Thoracic aorta (tissue), 2 donors: Measurements from ENCODE around the gene MPDZ. TPM values are rescaled to one million over a fixed set of nuclear protein-coding genes. Genes with fewer than 3 reads are reported as not detected.

Experiments used
- ATAC-seq: fragments of 150-250 bp; one replicate; pipeline ENCODE4 v1.8.0; 2017; ENCODE audit warnings: low read depth; ENCODE audit not compliant: insufficient number of reproducible peaks, low FRiP score
- DNase-seq: peaks from one replicate; pipeline ENCODE4 v3.0.0-alpha.2; 2020; ENCODE audit warnings: low spot score
- H3K27ac ChIP-seq, 2 donors: fragments of 200-600 bp; sonication (generic); 1 replicate in 1 of 2; 2 replicates in 1 of 2; pipeline ENCODE4 v1.5.1; 2016; ENCODE audit warnings: mild to moderate bottlenecking in 2 of 2, moderate library complexity in 2 of 2
- H3K27me3 ChIP-seq: fragments of 200-600 bp; sonication (generic); replicated peaks from 2 replicates; pipeline ENCODE4 v1.6.0; 2016; ENCODE audit warnings: mild to moderate bottlenecking; ENCODE audit not compliant: insufficient read depth
- H3K36me3 ChIP-seq: fragments of 200-600 bp; sonication (generic); one replicate; pipeline ENCODE4 v1.5.1; 2016
- H3K4me1 ChIP-seq, 2 donors: fragments of 200-600 bp; sonication (generic); 1 replicate in 1 of 2; 2 replicates in 1 of 2; pipeline versions ENCODE4 v1.5.1 to v1.6.0; 2016; ENCODE audit warnings: low read depth in 2 of 2, mild to moderate bottlenecking in 1 of 2; ENCODE audit not compliant: control insufficient read depth in 1 of 2
- H3K4me3 ChIP-seq: fragments of 200-600 bp; sonication (generic); 2 replicates; pipeline ENCODE4 v1.5.1; 2016; ENCODE audit warnings: mild to moderate bottlenecking
- H3K9me3 ChIP-seq: fragments of 200-600 bp; sonication (generic); 2 replicates; pipeline ENCODE4 v1.5.1; 2016
- CTCF ChIP-seq: fragments of 200-600 bp; sonication (generic); IDR thresholded peaks from one replicate; pipeline ENCODE4 v1.5.1; 2019; ENCODE audit warnings: antibody characterized with exemption
- total RNA-seq, 2 donors: library from RNA; depleted of rRNA; stranded (reverse); fragments of >200 nt; gene quantifications; one replicate each; pipeline versions ENCODE4 v1.1.0 to v1.2.3, GENCODE V29; 2016

Gene MPDZ
- total RNA-seq, 2 donors from 2014 or later: 61.2 to 81.2 TPM

GRCh38 chr9:13296972-13297371 lies 17.5 kb upstream of the MPDZ start:
- no peaks in the 10 kb centered on the region for H3K9me3 ChIP-seq
- H3K36me3 ChIP-seq: no peaks in the 10 kb centered on the region
- H3K27me3 ChIP-seq: no peaks in the 10 kb centered on the region
- ATAC-seq (no peak), DNase-seq (no peak)
- H3K4me1 ChIP-seq: no peaks in the 10 kb centered on the region
- TF ChIP-seq CTCF: no peak
- no peak overlapping the region for H3K4me3 ChIP-seq
- no peak overlapping the region for H3K27ac ChIP-seq

GRCh38 chr9:13295556-13295955 lies 16.1 kb upstream of the MPDZ start:
- no peak overlapping the region for H3K4me3 ChIP-seq
- no peak overlapping the region for H3K27ac ChIP-seq
- ATAC-seq: no peak
- TF ChIP-seq CTCF: no peak
- no peaks in the 10 kb centered on the region for H3K9me3 ChIP-seq
- DNase-seq: no peak
- no peaks in the 10 kb centered on the region for H3K27me3 ChIP-seq
- H3K4me1 ChIP-seq: no peaks in the 10 kb centered on the region
- no peaks in the 10 kb centered on the region for H3K36me3 ChIP-seq

GRCh38 chr9:13292782-13293181 lies 13.3 kb upstream of the MPDZ start:
- ATAC-seq: no peak
- Histone ChIP-seq H3K4me1 (no peaks in the 10 kb centered on the region), H3K4me3 (no peak overlapping the region), H3K36me3 (no peaks in the 10 kb centered on the region), H3K27ac (no peak overlapping the region), H3K9me3 (no peaks in the 10 kb centered on the region), H3K27me3 (no peaks in the 10 kb centered on the region)
- TF ChIP-seq CTCF: no peak
- DNase-seq: no peak

- Histone ChIP-seq H3K4me1 (no peaks in the 10 kb centered on the region), H3K27me3 (no peaks in the 10 kb centered on the region), H3K4me3 (no peak overlapping the region), H3K36me3 (no peaks in the 10 kb centered on the region), H3K9me3 (no peaks in the 10 kb centered on the region), H3K27ac (no peak overlapping the region)
- TF ChIP-seq CTCF: no peak
- DNase-seq (no peak), ATAC-seq (no peak)
Measured at GRCh38 chr9:13292158-13292557, 12.7 kb upstream of the MPDZ start.

GRCh38 chr9:13291718-13292117 lies 12.2 kb upstream of the MPDZ start:
- ATAC-seq (no peak), DNase-seq (no peak)
- Histone ChIP-seq H3K36me3 (no peaks in the 10 kb centered on the region), H3K9me3 (no peaks in the 10 kb centered on the region), H3K27ac (no peak overlapping the region), H3K4me3 (no peak overlapping the region), H3K4me1 (no peaks in the 10 kb centered on the region), H3K27me3 (no peaks in the 10 kb centered on the region)
- no peak for TF ChIP-seq CTCF
